PC-3 (cell line): Measurements from ENCODE around the gene MAD1L1.

Experiments
- CTCF ChIP-seq: fragments of 300-600 bp; sonication (generic); conservative IDR thresholded peaks from 2 replicates; pipeline ENCODE4 v1.5.1; 2017; ENCODE audit warnings: antibody characterized with exemption, low read depth, mild to moderate bottlenecking, low read length
- EZH2 ChIP-seq: fragments of 300-600 bp; sonication (generic); IDR thresholded peaks from one replicate; pipeline ENCODE4 v1.6.1; 2017; ENCODE audit warnings: antibody characterized with exemption, mild to moderate bottlenecking, low read length; ENCODE audit not compliant: unreplicated experiment
- EZH2phosphoT487 ChIP-seq: fragments of 300-600 bp; sonication (generic); IDR thresholded peaks from 2 replicates; pipeline ENCODE4 v1.6.1; 2018; ENCODE audit warnings: mild to moderate bottlenecking, antibody characterized with exemption, low read length, borderline replicate concordance

GRCh38 chr7:1899196-1899595 is 333.5 kb downstream of the MAD1L1 start:
- TF ChIP-seq CTCF (no peak), EZH2phosphoT487 (no peak), EZH2 (no peak)
